ENCODE measurements around the gene SRGAP3.

- TF ChIP-seq, protein P1, sequence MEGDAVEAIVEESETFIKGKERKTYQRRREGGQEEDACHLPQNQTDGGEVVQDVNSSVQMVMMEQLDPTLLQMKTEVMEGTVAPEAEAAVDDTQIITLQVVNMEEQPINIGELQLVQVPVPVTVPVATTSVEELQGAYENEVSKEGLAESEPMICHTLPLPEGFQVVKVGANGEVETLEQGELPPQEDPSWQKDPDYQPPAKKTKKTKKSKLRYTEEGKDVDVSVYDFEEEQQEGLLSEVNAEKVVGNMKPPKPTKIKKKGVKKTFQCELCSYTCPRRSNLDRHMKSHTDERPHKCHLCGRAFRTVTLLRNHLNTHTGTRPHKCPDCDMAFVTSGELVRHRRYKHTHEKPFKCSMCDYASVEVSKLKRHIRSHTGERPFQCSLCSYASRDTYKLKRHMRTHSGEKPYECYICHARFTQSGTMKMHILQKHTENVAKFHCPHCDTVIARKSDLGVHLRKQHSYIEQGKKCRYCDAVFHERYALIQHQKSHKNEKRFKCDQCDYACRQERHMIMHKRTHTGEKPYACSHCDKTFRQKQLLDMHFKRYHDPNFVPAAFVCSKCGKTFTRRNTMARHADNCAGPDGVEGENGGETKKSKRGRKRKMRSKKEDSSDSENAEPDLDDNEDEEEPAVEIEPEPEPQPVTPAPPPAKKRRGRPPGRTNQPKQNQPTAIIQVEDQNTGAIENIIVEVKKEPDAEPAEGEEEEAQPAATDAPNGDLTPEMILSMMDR (IDR thresholded peaks at IDR 0.05; ENCODE audit: low read length), result no peak
- TF ChIP-seq EZH2 (IDR thresholded peaks at IDR 0.05; ENCODE audit: borderline replicate concordance, low read length), result no peak
Observed at GRCh38 chr3:9201955-9202354, 47.5 kb downstream of the SRGAP3 start.
